HEK293 (cell line): ENCODE measurements around the gene AMZ2.

ENCODE experiments used
- GLIS2 ChIP-seq: fragments of 450-650 bp; formaldehyde crosslinking; IDR thresholded peaks from 2 replicates; pipeline ENCODE4 v1.5.1; 2016; ENCODE audit warnings: missing biosample characterization, missing genetic modification characterization
- KLF10 ChIP-seq: fragments of 450-650 bp; IDR thresholded peaks from 2 replicates; pipeline ENCODE4 v1.5.1; 2018; ENCODE audit warnings: missing biosample characterization, mild to moderate bottlenecking, missing genetic modification characterization
- OSR2 ChIP-seq: fragments of 450-650 bp; formaldehyde crosslinking; IDR thresholded peaks from 2 replicates; pipeline ENCODE4 v1.5.1; 2016; ENCODE audit warnings: missing biosample characterization, missing genetic modification characterization
- PRDM1 ChIP-seq: fragments of 450-650 bp; formaldehyde crosslinking; IDR thresholded peaks from 2 replicates; pipeline ENCODE4; 2016; ENCODE audit warnings: missing biosample characterization, missing genetic modification characterization
- RBAK ChIP-seq: fragments of 450-650 bp; formaldehyde crosslinking; IDR thresholded peaks from 2 replicates; pipeline ENCODE4 v1.5.1; 2016; ENCODE audit warnings: missing biosample characterization, missing genetic modification characterization
- ZBTB20 ChIP-seq: fragments of 450-650 bp; formaldehyde crosslinking; IDR thresholded peaks from 2 replicates; pipeline ENCODE4 v1.5.1; 2016; ENCODE audit warnings: missing biosample characterization, missing genetic modification characterization
- ZBTB21 ChIP-seq: fragments of 450-650 bp; formaldehyde crosslinking; IDR thresholded peaks from 2 replicates; pipeline ENCODE4 v1.5.1; 2017; ENCODE audit warnings: missing biosample characterization, missing genetic modification characterization
- ZBTB48 ChIP-seq: fragments of 450-650 bp; formaldehyde crosslinking; IDR thresholded peaks from 2 replicates; pipeline ENCODE4 v1.5.1; 2016; ENCODE audit warnings: missing biosample characterization, missing genetic modification characterization
- ZFHX2 ChIP-seq: fragments of 450-650 bp; formaldehyde crosslinking; conservative IDR thresholded peaks from 2 replicates; pipeline ENCODE4 v1.5.1; 2016; ENCODE audit warnings: missing biosample characterization, missing genetic modification characterization
- ZNF2 ChIP-seq: fragments of 450-650 bp; formaldehyde crosslinking; IDR thresholded peaks from 2 replicates; pipeline ENCODE4 v1.5.1; 2016; ENCODE audit warnings: missing biosample characterization, missing genetic modification characterization
- ZNF239 ChIP-seq: fragments of 450-650 bp; formaldehyde crosslinking; IDR thresholded peaks from 2 replicates; pipeline ENCODE4 v1.5.1; 2016; ENCODE audit warnings: missing biosample characterization, missing genetic modification characterization
- ZNF37A ChIP-seq: fragments of 450-650 bp; IDR thresholded peaks from 2 replicates; pipeline ENCODE4 v1.5.1; 2018; ENCODE audit warnings: missing biosample characterization, missing genetic modification characterization
- ZNF48 ChIP-seq: fragments of 450-650 bp; formaldehyde crosslinking; IDR thresholded peaks from 2 replicates; pipeline ENCODE4 v1.5.1; 2016; ENCODE audit warnings: missing biosample characterization, missing genetic modification characterization
- ZNF600 ChIP-seq: fragments of 450-650 bp; formaldehyde crosslinking; IDR thresholded peaks from 2 replicates; pipeline ENCODE4 v1.5.1; 2016; ENCODE audit warnings: missing biosample characterization, missing genetic modification characterization
- ZNF610 ChIP-seq: fragments of 450-650 bp; formaldehyde crosslinking; IDR thresholded peaks from 2 replicates; pipeline ENCODE4 v1.5.1; 2016; ENCODE audit warnings: missing biosample characterization, missing genetic modification characterization, borderline replicate concordance
- ZNF76 ChIP-seq: fragments of 450-650 bp; formaldehyde crosslinking; IDR thresholded peaks from 2 replicates; pipeline ENCODE4; 2016; ENCODE audit warnings: low read depth, missing biosample characterization, missing genetic modification characterization, borderline replicate concordance
- TF ChIP-seq, protein P1 (sequence below): fragments of 450-650 bp; formaldehyde crosslinking; IDR thresholded peaks from 2 replicates; pipeline ENCODE4 v1.5.1; 2017; ENCODE audit warnings: missing biosample characterization, missing genetic modification characterization
- TF ChIP-seq, protein P2 (sequence below): fragments of 450-650 bp; formaldehyde crosslinking; IDR thresholded peaks from 2 replicates; pipeline ENCODE4 v1.5.1; 2016; ENCODE audit warnings: missing biosample characterization, missing genetic modification characterization
- TF ChIP-seq, protein P3 (sequence below): fragments of 450-650 bp; formaldehyde crosslinking; IDR thresholded peaks from 2 replicates; pipeline ENCODE4 v1.5.1; 2016; ENCODE audit warnings: missing biosample characterization, missing genetic modification characterization
- TF ChIP-seq, protein P4 (sequence below): fragments of 450-650 bp; formaldehyde crosslinking; conservative IDR thresholded peaks from 2 replicates; pipeline ENCODE4 v1.5.1; 2016; ENCODE audit warnings: low read depth, missing biosample characterization, missing genetic modification characterization
- TF ChIP-seq, protein P5 (sequence below): fragments of 450-650 bp; formaldehyde crosslinking; optimal IDR thresholded peaks from 2 replicates; pipeline ENCODE3; 2016; ENCODE audit warnings: missing biosample characterization, mild to moderate bottlenecking, missing genetic modification characterization
- TF ChIP-seq, protein P6 (sequence below): sonication (generic); formaldehyde crosslinking; IDR thresholded peaks from 2 replicates; pipeline ENCODE4 v1.8.1; 2022; ENCODE audit warnings: mild to moderate bottlenecking, moderate library complexity, missing genetic modification reagents
- TF ChIP-seq, protein P7 (sequence below): fragments of 450-650 bp; IDR thresholded peaks from 2 replicates; pipeline ENCODE4 v1.5.1; 2018; ENCODE audit warnings: missing biosample characterization, missing genetic modification characterization

Gene AMZ2

DNA sequence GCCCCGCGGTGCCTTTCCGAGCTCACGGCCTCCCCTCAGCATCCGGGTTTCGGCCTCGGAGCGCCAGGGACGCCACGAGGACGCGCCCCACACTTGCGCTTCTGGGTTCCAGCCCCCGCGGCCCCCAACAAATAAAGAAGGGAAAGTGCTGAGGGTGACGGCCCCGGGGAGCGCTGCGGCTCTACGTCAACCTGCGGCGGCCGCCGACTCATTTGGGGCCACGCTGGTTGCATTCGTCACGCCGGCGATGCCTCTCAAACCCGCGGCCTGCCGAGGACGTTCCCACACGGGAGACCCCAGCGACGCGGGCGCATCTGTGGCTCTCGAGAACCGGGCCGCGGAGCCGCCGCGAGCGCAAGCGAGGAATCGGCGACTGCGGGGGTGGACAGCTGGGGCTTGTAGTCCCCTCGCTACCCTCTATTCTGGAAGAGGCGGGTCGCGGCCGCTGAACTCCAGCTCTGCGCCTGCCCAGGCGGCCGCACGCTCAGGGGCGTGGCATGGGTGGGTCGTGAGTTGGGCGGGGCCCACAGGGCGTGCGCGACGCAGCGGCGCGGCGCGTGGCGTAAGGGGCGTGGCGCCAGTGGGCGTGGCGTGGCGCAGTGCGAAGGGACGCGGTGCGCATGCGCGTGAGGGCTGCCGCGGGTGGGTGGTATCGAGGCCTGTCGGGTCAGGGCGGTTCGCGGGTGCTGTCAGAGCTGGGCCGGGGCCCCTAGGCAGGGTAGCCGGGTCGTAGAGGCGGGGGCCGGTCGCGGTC, at the start of gene AMZ2 (continued):
- TF ChIP-seq, protein P1, sequence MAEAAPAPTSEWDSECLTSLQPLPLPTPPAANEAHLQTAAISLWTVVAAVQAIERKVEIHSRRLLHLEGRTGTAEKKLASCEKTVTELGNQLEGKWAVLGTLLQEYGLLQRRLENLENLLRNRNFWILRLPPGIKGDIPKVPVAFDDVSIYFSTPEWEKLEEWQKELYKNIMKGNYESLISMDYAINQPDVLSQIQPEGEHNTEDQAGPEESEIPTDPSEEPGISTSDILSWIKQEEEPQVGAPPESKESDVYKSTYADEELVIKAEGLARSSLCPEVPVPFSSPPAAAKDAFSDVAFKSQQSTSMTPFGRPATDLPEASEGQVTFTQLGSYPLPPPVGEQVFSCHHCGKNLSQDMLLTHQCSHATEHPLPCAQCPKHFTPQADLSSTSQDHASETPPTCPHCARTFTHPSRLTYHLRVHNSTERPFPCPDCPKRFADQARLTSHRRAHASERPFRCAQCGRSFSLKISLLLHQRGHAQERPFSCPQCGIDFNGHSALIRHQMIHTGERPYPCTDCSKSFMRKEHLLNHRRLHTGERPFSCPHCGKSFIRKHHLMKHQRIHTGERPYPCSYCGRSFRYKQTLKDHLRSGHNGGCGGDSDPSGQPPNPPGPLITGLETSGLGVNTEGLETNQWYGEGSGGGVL, result peak; percentile 9; the same call in 1 of the 2 replicates
- no peak for TF ChIP-seq ZNF239 (tag by site-specific recombination)
- peak; percentile 87 for TF ChIP-seq GLIS2 (tag by site-specific recombination)
- TF ChIP-seq ZNF37A (tag by site-specific recombination), result no peak
- TF ChIP-seq RBAK (tag by site-specific recombination), result no peak
- peak; percentile 99 for TF ChIP-seq KLF10 (tag by site-specific recombination)
- TF ChIP-seq, protein P2, sequence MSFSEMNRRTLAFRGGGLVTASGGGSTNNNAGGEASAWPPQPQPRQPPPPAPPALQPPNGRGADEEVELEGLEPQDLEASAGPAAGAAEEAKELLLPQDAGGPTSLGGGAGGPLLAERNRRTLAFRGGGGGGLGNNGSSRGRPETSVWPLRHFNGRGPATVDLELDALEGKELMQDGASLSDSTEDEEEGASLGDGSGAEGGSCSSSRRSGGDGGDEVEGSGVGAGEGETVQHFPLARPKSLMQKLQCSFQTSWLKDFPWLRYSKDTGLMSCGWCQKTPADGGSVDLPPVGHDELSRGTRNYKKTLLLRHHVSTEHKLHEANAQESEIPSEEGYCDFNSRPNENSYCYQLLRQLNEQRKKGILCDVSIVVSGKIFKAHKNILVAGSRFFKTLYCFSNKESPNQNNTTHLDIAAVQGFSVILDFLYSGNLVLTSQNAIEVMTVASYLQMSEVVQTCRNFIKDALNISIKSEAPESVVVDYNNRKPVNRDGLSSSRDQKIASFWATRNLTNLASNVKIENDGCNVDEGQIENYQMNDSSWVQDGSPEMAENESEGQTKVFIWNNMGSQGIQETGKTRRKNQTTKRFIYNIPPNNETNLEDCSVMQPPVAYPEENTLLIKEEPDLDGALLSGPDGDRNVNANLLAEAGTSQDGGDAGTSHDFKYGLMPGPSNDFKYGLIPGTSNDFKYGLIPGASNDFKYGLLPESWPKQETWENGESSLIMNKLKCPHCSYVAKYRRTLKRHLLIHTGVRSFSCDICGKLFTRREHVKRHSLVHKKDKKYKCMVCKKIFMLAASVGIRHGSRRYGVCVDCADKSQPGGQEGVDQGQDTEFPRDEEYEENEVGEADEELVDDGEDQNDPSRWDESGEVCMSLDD (tag by site-specific recombination), result peak; percentile 59; the same call in 1 of the 2 replicates
- TF ChIP-seq ZNF76, result peak; percentile 71; the same call in 1 of the 2 replicates
- TF ChIP-seq ZBTB48, result peak; percentile 69; the same call in 1 of the 2 replicates
- TF ChIP-seq, protein P3, sequence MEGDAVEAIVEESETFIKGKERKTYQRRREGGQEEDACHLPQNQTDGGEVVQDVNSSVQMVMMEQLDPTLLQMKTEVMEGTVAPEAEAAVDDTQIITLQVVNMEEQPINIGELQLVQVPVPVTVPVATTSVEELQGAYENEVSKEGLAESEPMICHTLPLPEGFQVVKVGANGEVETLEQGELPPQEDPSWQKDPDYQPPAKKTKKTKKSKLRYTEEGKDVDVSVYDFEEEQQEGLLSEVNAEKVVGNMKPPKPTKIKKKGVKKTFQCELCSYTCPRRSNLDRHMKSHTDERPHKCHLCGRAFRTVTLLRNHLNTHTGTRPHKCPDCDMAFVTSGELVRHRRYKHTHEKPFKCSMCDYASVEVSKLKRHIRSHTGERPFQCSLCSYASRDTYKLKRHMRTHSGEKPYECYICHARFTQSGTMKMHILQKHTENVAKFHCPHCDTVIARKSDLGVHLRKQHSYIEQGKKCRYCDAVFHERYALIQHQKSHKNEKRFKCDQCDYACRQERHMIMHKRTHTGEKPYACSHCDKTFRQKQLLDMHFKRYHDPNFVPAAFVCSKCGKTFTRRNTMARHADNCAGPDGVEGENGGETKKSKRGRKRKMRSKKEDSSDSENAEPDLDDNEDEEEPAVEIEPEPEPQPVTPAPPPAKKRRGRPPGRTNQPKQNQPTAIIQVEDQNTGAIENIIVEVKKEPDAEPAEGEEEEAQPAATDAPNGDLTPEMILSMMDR, result peak; percentile 36; the same call in 1 of the 2 replicates
- TF ChIP-seq, protein P4, sequence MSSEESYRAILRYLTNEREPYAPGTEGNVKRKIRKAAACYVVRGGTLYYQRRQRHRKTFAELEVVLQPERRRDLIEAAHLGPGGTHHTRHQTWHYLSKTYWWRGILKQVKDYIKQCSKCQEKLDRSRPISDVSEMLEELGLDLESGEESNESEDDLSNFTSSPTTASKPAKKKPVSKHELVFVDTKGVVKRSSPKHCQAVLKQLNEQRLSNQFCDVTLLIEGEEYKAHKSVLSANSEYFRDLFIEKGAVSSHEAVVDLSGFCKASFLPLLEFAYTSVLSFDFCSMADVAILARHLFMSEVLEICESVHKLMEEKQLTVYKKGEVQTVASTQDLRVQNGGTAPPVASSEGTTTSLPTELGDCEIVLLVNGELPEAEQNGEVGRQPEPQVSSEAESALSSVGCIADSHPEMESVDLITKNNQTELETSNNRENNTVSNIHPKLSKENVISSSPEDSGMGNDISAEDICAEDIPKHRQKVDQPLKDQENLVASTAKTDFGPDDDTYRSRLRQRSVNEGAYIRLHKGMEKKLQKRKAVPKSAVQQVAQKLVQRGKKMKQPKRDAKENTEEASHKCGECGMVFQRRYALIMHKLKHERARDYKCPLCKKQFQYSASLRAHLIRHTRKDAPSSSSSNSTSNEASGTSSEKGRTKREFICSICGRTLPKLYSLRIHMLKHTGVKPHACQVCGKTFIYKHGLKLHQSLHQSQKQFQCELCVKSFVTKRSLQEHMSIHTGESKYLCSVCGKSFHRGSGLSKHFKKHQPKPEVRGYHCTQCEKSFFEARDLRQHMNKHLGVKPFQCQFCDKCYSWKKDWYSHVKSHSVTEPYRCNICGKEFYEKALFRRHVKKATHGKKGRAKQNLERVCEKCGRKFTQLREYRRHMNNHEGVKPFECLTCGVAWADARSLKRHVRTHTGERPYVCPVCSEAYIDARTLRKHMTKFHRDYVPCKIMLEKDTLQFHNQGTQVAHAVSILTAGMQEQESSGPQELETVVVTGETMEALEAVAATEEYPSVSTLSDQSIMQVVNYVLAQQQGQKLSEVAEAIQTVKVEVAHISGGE (tag by site-specific recombination), result 0 out of 2 replicates have a peak, but pooled peaks have one; percentile 7
- TF ChIP-seq, protein P5, sequence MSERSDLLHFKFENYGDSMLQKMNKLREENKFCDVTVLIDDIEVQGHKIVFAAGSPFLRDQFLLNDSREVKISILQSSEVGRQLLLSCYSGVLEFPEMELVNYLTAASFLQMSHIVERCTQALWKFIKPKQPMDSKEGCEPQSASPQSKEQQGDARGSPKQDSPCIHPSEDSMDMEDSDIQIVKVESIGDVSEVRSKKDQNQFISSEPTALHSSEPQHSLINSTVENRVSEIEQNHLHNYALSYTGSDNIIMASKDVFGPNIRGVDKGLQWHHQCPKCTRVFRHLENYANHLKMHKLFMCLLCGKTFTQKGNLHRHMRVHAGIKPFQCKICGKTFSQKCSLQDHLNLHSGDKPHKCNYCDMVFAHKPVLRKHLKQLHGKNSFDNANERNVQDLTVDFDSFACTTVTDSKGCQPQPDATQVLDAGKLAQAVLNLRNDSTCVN (tag by site-specific recombination), result peak; percentile 97
- no peak; the same call in 1 of the 2 replicates for TF ChIP-seq PRDM1 (tag by site-specific recombination)
- 0 out of 2 replicates have a peak, but pooled peaks have one; percentile 32 for TF ChIP-seq ZNF610 (tag by site-specific recombination)
- TF ChIP-seq, protein P6, sequence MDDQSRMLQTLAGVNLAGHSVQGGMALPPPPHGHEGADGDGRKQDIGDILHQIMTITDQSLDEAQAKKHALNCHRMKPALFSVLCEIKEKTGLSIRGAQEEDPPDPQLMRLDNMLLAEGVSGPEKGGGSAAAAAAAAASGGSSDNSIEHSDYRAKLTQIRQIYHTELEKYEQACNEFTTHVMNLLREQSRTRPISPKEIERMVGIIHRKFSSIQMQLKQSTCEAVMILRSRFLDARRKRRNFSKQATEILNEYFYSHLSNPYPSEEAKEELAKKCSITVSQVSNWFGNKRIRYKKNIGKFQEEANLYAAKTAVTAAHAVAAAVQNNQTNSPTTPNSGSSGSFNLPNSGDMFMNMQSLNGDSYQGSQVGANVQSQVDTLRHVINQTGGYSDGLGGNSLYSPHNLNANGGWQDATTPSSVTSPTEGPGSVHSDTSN (CRISPR knock-in tag), result peak; percentile 88
- peak; percentile 68 for TF ChIP-seq ZNF2
- TF ChIP-seq, protein P7, sequence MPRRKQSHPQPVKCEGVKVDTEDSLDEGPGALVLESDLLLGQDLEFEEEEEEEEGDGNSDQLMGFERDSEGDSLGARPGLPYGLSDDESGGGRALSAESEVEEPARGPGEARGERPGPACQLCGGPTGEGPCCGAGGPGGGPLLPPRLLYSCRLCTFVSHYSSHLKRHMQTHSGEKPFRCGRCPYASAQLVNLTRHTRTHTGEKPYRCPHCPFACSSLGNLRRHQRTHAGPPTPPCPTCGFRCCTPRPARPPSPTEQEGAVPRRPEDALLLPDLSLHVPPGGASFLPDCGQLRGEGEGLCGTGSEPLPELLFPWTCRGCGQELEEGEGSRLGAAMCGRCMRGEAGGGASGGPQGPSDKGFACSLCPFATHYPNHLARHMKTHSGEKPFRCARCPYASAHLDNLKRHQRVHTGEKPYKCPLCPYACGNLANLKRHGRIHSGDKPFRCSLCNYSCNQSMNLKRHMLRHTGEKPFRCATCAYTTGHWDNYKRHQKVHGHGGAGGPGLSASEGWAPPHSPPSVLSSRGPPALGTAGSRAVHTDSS, result no peak
- peak; percentile 72 for TF ChIP-seq ZNF600
- peak; percentile 71 for TF ChIP-seq ZBTB20
- TF ChIP-seq ZBTB21 (tag by site-specific recombination), result peak; percentile 85
- TF ChIP-seq ZNF48 (tag by site-specific recombination), result no peak
- peak; percentile 84 for TF ChIP-seq ZFHX2 (tag by site-specific recombination)
- no peak; the same call in 1 of the 2 replicates for TF ChIP-seq OSR2 (tag by site-specific recombination)
